ENCODE data around the gene TCAP.

DNA sequence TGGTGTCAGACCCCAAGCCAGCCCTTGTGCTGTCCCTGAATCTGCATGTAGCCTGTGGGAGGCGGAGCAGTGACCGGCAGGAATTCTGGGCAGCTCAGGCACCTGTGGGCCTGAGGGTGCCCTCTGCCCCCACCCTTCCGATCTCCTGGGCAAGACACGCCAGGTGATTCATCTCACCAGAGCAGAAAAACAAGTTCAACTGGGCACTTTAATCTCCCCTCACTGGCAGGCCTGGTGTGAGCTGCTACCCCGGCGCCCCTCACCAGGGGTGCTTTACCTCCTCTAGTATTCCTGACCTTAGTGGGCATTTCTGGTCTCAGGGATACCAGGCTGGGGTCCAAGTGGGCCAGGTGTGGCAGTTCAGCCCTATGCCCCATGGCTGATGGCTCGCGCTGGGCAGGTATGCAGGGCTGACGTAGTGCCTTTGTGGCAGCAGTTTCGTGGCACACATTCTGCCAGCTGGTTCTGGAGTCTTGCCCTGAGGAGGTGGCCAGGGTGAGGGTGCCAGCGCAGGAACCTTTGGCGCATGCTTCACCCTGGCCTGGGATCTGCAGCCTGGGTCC, 40.7 kb downstream of the TCAP start:
- TF ChIP-seq, protein P1, sequence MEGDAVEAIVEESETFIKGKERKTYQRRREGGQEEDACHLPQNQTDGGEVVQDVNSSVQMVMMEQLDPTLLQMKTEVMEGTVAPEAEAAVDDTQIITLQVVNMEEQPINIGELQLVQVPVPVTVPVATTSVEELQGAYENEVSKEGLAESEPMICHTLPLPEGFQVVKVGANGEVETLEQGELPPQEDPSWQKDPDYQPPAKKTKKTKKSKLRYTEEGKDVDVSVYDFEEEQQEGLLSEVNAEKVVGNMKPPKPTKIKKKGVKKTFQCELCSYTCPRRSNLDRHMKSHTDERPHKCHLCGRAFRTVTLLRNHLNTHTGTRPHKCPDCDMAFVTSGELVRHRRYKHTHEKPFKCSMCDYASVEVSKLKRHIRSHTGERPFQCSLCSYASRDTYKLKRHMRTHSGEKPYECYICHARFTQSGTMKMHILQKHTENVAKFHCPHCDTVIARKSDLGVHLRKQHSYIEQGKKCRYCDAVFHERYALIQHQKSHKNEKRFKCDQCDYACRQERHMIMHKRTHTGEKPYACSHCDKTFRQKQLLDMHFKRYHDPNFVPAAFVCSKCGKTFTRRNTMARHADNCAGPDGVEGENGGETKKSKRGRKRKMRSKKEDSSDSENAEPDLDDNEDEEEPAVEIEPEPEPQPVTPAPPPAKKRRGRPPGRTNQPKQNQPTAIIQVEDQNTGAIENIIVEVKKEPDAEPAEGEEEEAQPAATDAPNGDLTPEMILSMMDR (conservative IDR thresholded peaks at IDR 0.05; ENCODE audit: low read depth in 2 of 2) = no peak
- TF ChIP-seq, protein P2, sequence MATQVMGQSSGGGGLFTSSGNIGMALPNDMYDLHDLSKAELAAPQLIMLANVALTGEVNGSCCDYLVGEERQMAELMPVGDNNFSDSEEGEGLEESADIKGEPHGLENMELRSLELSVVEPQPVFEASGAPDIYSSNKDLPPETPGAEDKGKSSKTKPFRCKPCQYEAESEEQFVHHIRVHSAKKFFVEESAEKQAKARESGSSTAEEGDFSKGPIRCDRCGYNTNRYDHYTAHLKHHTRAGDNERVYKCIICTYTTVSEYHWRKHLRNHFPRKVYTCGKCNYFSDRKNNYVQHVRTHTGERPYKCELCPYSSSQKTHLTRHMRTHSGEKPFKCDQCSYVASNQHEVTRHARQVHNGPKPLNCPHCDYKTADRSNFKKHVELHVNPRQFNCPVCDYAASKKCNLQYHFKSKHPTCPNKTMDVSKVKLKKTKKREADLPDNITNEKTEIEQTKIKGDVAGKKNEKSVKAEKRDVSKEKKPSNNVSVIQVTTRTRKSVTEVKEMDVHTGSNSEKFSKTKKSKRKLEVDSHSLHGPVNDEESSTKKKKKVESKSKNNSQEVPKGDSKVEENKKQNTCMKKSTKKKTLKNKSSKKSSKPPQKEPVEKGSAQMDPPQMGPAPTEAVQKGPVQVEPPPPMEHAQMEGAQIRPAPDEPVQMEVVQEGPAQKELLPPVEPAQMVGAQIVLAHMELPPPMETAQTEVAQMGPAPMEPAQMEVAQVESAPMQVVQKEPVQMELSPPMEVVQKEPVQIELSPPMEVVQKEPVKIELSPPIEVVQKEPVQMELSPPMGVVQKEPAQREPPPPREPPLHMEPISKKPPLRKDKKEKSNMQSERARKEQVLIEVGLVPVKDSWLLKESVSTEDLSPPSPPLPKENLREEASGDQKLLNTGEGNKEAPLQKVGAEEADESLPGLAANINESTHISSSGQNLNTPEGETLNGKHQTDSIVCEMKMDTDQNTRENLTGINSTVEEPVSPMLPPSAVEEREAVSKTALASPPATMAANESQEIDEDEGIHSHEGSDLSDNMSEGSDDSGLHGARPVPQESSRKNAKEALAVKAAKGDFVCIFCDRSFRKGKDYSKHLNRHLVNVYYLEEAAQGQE (IDR thresholded peaks at IDR 0.05; ENCODE audit: unreplicated experiment) = no peak
- TF ChIP-seq CREB1 (CRISPR knock-in tag; IDR thresholded peaks at IDR 0.05; ENCODE audit: low read depth) (no peak), EZH2phosphoT487 (IDR thresholded peaks at IDR 0.05; ENCODE audit: unreplicated experiment) (no peak), POLR2AphosphoS5 (IDR thresholded peaks at IDR 0.05; ENCODE audit: low read depth) (no peak), EZH2 (IDR thresholded peaks at IDR 0.05; ENCODE audit: low read depth, unreplicated experiment) (no peak), ZNF114 (CRISPR knock-in tag; IDR thresholded peaks at IDR 0.05) (no peak), JUNB (IDR thresholded peaks at IDR 0.05; ENCODE audit: unreplicated experiment) (no peak)
- TF ChIP-seq, protein P3, sequence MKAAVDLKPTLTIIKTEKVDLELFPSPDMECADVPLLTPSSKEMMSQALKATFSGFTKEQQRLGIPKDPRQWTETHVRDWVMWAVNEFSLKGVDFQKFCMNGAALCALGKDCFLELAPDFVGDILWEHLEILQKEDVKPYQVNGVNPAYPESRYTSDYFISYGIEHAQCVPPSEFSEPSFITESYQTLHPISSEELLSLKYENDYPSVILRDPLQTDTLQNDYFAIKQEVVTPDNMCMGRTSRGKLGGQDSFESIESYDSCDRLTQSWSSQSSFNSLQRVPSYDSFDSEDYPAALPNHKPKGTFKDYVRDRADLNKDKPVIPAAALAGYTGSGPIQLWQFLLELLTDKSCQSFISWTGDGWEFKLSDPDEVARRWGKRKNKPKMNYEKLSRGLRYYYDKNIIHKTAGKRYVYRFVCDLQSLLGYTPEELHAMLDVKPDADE (IDR thresholded peaks at IDR 0.05) = no peak
